ENCODE results near the gene LIN28B.

DNA sequence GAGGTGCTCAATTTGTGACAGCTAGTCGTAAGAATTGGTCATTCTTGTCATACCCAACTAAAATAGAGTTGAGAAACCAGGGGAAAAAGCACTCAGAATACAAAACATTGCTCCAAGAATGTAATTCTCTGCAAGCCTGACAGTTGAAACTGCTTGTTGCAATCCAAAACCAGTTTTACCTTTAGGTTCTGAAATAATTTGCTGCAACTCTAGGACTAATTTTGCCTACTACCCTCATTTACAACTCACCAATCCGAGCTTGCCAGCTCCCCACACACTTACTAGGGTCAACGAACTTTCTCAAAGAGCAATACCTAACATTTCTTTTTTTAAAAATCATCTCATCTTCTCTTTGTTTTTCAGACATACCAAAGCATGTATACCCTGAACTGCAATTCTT lies 29.7 kb downstream of the LIN28B start:
- no peak for TF ChIP-seq POLR2AphosphoS5 (IDR thresholded peaks at IDR 0.05)
- TF ChIP-seq, protein P1, sequence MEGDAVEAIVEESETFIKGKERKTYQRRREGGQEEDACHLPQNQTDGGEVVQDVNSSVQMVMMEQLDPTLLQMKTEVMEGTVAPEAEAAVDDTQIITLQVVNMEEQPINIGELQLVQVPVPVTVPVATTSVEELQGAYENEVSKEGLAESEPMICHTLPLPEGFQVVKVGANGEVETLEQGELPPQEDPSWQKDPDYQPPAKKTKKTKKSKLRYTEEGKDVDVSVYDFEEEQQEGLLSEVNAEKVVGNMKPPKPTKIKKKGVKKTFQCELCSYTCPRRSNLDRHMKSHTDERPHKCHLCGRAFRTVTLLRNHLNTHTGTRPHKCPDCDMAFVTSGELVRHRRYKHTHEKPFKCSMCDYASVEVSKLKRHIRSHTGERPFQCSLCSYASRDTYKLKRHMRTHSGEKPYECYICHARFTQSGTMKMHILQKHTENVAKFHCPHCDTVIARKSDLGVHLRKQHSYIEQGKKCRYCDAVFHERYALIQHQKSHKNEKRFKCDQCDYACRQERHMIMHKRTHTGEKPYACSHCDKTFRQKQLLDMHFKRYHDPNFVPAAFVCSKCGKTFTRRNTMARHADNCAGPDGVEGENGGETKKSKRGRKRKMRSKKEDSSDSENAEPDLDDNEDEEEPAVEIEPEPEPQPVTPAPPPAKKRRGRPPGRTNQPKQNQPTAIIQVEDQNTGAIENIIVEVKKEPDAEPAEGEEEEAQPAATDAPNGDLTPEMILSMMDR (IDR thresholded peaks at IDR 0.05): no peak
